ENCODE data around the gene ADRA2C. TPM values are rescaled to one million over a fixed set of nuclear protein-coding genes. Genes with fewer than 3 reads are reported as not detected.

The ADRA2C gene
- total and polyA plus RNA-seq, 2 experiments from 2014 or later: 6.3 to 7.7 TPM

GRCh38 chr4:3811621-3812020, 45.4 kb downstream of the ADRA2C start:
- no peaks in the 10 kb centered on the region for H3K79me2 ChIP-seq
- TF ChIP-seq, protein P1, sequence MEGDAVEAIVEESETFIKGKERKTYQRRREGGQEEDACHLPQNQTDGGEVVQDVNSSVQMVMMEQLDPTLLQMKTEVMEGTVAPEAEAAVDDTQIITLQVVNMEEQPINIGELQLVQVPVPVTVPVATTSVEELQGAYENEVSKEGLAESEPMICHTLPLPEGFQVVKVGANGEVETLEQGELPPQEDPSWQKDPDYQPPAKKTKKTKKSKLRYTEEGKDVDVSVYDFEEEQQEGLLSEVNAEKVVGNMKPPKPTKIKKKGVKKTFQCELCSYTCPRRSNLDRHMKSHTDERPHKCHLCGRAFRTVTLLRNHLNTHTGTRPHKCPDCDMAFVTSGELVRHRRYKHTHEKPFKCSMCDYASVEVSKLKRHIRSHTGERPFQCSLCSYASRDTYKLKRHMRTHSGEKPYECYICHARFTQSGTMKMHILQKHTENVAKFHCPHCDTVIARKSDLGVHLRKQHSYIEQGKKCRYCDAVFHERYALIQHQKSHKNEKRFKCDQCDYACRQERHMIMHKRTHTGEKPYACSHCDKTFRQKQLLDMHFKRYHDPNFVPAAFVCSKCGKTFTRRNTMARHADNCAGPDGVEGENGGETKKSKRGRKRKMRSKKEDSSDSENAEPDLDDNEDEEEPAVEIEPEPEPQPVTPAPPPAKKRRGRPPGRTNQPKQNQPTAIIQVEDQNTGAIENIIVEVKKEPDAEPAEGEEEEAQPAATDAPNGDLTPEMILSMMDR (IDR thresholded peaks at IDR 0.05; ENCODE audit: poor library complexity): no peak
- TF ChIP-seq EZH2phosphoT487 (IDR thresholded peaks at IDR 0.05; ENCODE audit: low read depth, severe bottlenecking, unreplicated experiment): no peak
- no peak for TF ChIP-seq EZH2 (IDR thresholded peaks at IDR 0.05; ENCODE audit: borderline replicate concordance)
- H2AFZ ChIP-seq: no peak overlapping the region

DNA sequence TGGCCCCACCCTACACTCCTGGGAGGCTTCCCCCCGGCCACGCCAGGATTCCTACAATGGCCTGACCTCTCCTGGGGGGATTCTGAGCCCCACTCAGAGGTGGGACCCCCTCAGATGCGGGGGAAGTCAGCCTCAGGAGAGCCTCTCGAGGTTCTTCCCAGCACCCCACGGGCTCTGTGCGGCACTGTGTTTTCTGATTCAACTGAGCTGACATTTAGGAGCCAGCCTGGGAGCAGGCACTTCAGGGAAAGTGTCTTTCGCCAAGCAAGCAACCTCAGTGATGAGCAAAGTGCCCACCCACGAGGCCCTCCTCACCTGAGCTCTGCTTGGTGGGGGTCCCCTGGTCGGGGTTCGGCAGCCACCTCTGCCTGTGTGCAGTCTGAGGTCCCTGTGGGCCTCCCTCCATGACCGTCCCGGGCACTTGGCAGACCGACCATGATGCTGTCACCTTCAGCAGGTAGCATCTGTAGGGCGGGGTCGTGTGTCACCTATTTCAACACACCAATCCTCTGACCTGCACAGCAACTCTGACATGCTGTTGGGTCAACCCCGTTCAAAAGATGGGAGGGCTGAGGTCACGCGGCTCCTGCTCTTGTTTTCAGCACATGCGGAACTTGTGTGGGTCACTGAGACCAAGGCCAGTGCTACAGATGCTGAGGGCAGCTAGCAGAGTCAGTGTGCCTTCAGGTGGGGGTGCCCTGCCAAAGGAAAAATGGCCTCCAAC, 46.2 kb downstream of the ADRA2C start:
- Histone ChIP-seq H3K79me2 (no peaks in the 10 kb centered on the region), H3K4me2 (no peak overlapping the region), H3K4me3 (no peak overlapping the region), H3K27ac (no peak overlapping the region), H3K4me1 (ENCODE audit: insufficient read depth) (no peaks in the 10 kb centered on the region), H3K9me3 (ENCODE audit: low read depth) (no peaks in the 10 kb centered on the region), H3K36me3 (replicated peaks; ENCODE audit: insufficient read depth, low read depth) (no peaks in the 10 kb centered on the region), H2AFZ (no peak overlapping the region), H3K9me2 (replicated peaks; ENCODE audit: insufficient read depth) (no peaks in the 10 kb centered on the region), H3K27me3 (peaks cover 17% of the 10 kb centered on the region), H4K20me1 (ENCODE audit: insufficient read depth, poor library complexity, severe bottlenecking) (no peaks in the 10 kb centered on the region)
- DNase-seq (ENCODE audit: low spot score): no peak
- TF ChIP-seq, protein P1 (IDR thresholded peaks at IDR 0.05; ENCODE audit: poor library complexity): no peak
- no peak for TF ChIP-seq EZH2 (IDR thresholded peaks at IDR 0.05; ENCODE audit: borderline replicate concordance)
- TF ChIP-seq EZH2phosphoT487 (IDR thresholded peaks at IDR 0.05; ENCODE audit: low read depth, severe bottlenecking, unreplicated experiment): no peak
- 89% methylated on average over 19 of the region's 19 CpGs for WGBS (ENCODE audit: low lambda C conversion rate, missing lambda C conversion rate)

More at GRCh38 chr4:3811621-3812020, 45.4 kb downstream of the ADRA2C start:
- H3K27ac ChIP-seq: no peak overlapping the region
- no peaks in the 10 kb centered on the region for H3K9me2 ChIP-seq (replicated peaks; ENCODE audit: insufficient read depth)
- WGBS (ENCODE audit: low lambda C conversion rate, missing lambda C conversion rate): 90% methylated on average over 6 of the region's 6 CpGs
- no peak for DNase-seq (ENCODE audit: low spot score)
- H3K4me3 ChIP-seq: no peak overlapping the region
- no peaks in the 10 kb centered on the region for H3K4me1 ChIP-seq (ENCODE audit: insufficient read depth)
- peaks cover 20% of the 10 kb centered on the region for H3K27me3 ChIP-seq
- H3K4me2 ChIP-seq: no peak overlapping the region
- H3K9me3 ChIP-seq (ENCODE audit: low read depth): no peaks in the 10 kb centered on the region
- no peaks in the 10 kb centered on the region for H3K36me3 ChIP-seq (replicated peaks; ENCODE audit: insufficient read depth, low read depth)
- no peaks in the 10 kb centered on the region for H4K20me1 ChIP-seq (ENCODE audit: insufficient read depth, poor library complexity, severe bottlenecking)

GRCh38 chr4:3813151-3814052, 47.2 kb downstream of the ADRA2C start:
- no peak overlapping the region for H2AFZ ChIP-seq
- TF ChIP-seq EZH2 (IDR thresholded peaks at IDR 0.05; ENCODE audit: borderline replicate concordance) (no peak), EZH2phosphoT487 (IDR thresholded peaks at IDR 0.05; ENCODE audit: low read depth, severe bottlenecking, unreplicated experiment) (no peak)
- TF ChIP-seq, protein P1 (IDR thresholded peaks at IDR 0.05; ENCODE audit: poor library complexity): no peak
- no peak overlapping the region for H3K4me2 ChIP-seq
- WGBS (ENCODE audit: low lambda C conversion rate, missing lambda C conversion rate): 93% methylated on average over 28 of the region's 29 CpGs
- H4K20me1 ChIP-seq (ENCODE audit: insufficient read depth, poor library complexity, severe bottlenecking): no peaks in the 10 kb centered on the region
- H3K36me3 ChIP-seq (replicated peaks; ENCODE audit: insufficient read depth, low read depth): no peaks in the 10 kb centered on the region
- no peak for DNase-seq (ENCODE audit: low spot score)
- H3K4me1 ChIP-seq (ENCODE audit: insufficient read depth): no peaks in the 10 kb centered on the region
- H3K4me3 ChIP-seq: no peak overlapping the region
- H3K79me2 ChIP-seq: no peaks in the 10 kb centered on the region
- no peaks in the 10 kb centered on the region for H3K9me3 ChIP-seq (ENCODE audit: low read depth)
- H3K9me2 ChIP-seq (replicated peaks; ENCODE audit: insufficient read depth): no peaks in the 10 kb centered on the region
- H3K27me3 ChIP-seq: peaks cover 6% of the 10 kb centered on the region
- H3K27ac ChIP-seq: no peak overlapping the region

Measured in hepatocyte (in vitro differentiated cells).